Panc1 (cell line): ENCODE data around the gene RIMS1. TPM values are rescaled to one million over a fixed set of nuclear protein-coding genes. Genes with fewer than 3 reads are reported as not detected.

Source experiments
- ATAC-seq: fragments of 200-7000 bp; cut with Tn5 transposase; 2 replicates; pipeline ENCODE4 v1.9.1; 2020; ENCODE audit warnings: mild to moderate bottlenecking, moderate library complexity
- BruUV-seq: library from RNA; stranded (reverse); fragments of 400-500 nt; replicated peaks from 2 replicates; lab custom pipeline; 2021; lab: Mats Ljungman, UMichigan
- CTCF ChIA-PET: fragments of 300-600 bp; sonication (Branson Sonifier 250); formaldehyde crosslinking; loops from one replicate; lab custom pipeline; 2022; ENCODE audit warnings: antibody characterized with exemption; lab: Charles Lee
- POLR2A ChIA-PET: fragments of 300-600 bp; sonication (Branson Sonifier 250); formaldehyde crosslinking; loops from one replicate; lab custom pipeline; 2022; ENCODE audit warnings: antibody characterized with exemption; lab: Charles Lee
- DNase-seq: peaks from one replicate; pipeline ENCODE4 v3.0.0-alpha.2; 2010; ENCODE audit warnings: low read depth, low spot score
- H3K27ac ChIP-seq: 2 replicates; pipeline ENCODE4 v1.5.1; 2011; ENCODE audit warnings: mild to moderate bottlenecking, low read length, inconsistent platforms
- H3K27me3 ChIP-seq: fragments of 200-500 bp; sonication (Bioruptor generic); 2 replicates; pipeline ENCODE4 v1.6.0; 2014; ENCODE audit warnings: low read length, inconsistent platforms; ENCODE audit not compliant: control insufficient read depth, insufficient read depth
- H3K36me3 ChIP-seq: fragments of 200-500 bp; sonication (Bioruptor generic); 2 replicates; pipeline ENCODE4 v1.5.1; 2014; ENCODE audit warnings: inconsistent platforms, mild to moderate bottlenecking, low read length, moderate library complexity; ENCODE audit not compliant: control insufficient read depth, insufficient read depth
- H3K4me1 ChIP-seq: 2 replicates; pipeline ENCODE4 v1.5.1; 2011; ENCODE audit warnings: inconsistent platforms, mild to moderate bottlenecking, low read length, moderate library complexity; ENCODE audit not compliant: control insufficient read depth, insufficient read depth
- H3K4me3 ChIP-seq, 2 experiments: 2 replicates each; pipeline ENCODE4 v1.5.1; 2011 to 2012; ENCODE audit warnings: low read depth in 2 of 2, low read length in 2 of 2, mild to moderate bottlenecking in 2 of 2, inconsistent platforms in 1 of 2, moderate library complexity in 1 of 2
- H3K9me3 ChIP-seq: fragments of 200-500 bp; sonication (Bioruptor generic); 2 replicates; pipeline ENCODE4 v1.5.1; 2014; ENCODE audit warnings: low read depth, mild to moderate bottlenecking, inconsistent platforms, low read length, moderate library complexity; ENCODE audit not compliant: control insufficient read depth, insufficient read depth
- CTCF ChIP-seq: fragments of 450-650 bp; IDR thresholded peaks from 2 replicates; pipeline ENCODE4 v1.5.1; 2017; ENCODE audit warnings: mild to moderate bottlenecking
- POLR2AphosphoS5 ChIP-seq: IDR thresholded peaks from 2 replicates; pipeline ENCODE4 v1.6.1; 2012; ENCODE audit warnings: mild to moderate bottlenecking, low read depth, low read length, moderate library complexity
- SIN3A ChIP-seq: IDR thresholded peaks from 2 replicates; pipeline ENCODE4 v1.6.1; 2012; ENCODE audit warnings: low read depth, mild to moderate bottlenecking, low read length, moderate library complexity, borderline replicate concordance; ENCODE audit not compliant: insufficient read depth
- TCF7L2 ChIP-seq: IDR thresholded peaks from 2 replicates; pipeline ENCODE4 v1.6.1; 2011; ENCODE audit warnings: mild to moderate bottlenecking, low read depth, low read length, inconsistent platforms
- in situ Hi-C: cut with HindIII; loops from 2 replicates; pipeline ENCODE4 v1.10.0; 2016; ENCODE audit warnings: low sequenced_read_pairs, low pct_unique_long_range_greater_than_20kb
- intact Hi-C: fragments of 100-400 bp; cut with micrococcal nuclease; formaldehyde crosslinking; loops from one replicate; pipeline ENCODE4 v1.10.0; 2022; ENCODE audit not compliant: unreplicated experiment
- total RNA-seq: library from RNA; stranded (reverse); gene quantifications from one replicate; pipeline ENCODE4 v1.2.1, GENCODE V29; 2021; ENCODE audit not compliant: unreplicated experiment
- TF ChIP-seq, protein P1 (sequence below), 2 experiments: IDR thresholded peaks; 2 replicates each; pipeline ENCODE4 v1.6.1; 2011 to 2012; ENCODE audit warnings: low read depth in 2 of 2, control low read depth in 1 of 2, low read length in 1 of 2, mild to moderate bottlenecking in 1 of 2, moderate library complexity in 1 of 2; ENCODE audit not compliant: insufficient read depth in 1 of 2

RIMS1 gene
- total RNA-seq, 1 experiment from 2014 or later: 0.18 TPM

DNA sequence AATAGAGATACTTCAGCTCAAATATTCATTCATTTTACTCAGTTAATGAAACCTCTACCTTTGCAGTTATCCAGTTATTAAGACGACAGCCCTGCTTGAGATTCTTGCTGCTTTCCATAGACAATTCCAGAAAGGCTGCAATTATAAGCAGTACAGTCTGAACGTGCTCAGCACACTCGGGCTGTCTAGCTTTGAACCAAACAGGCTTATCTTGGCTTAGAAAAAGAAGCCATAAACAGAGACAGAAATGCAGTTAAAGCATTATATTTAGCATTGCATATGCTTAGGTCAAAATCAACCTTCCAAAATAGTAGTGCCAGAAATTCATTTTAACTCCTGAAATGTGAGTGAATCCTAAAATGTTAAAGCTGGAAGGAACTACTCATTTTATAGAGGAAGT is 531.4 kb downstream of the RIMS1 start:
- Histone ChIP-seq H3K4me3 (no peak overlapping the region), H3K36me3 (no peaks in the 10 kb centered on the region), H3K9me3 (no peaks in the 10 kb centered on the region), H3K27me3 (no peaks in the 10 kb centered on the region), H3K27ac (no peak overlapping the region), H3K4me1 (no peaks in the 10 kb centered on the region)
- no peak for DNase-seq
- ChIA-PET POLR2A (no interaction called here), CTCF (no interaction called here)
- in situ Hi-C loops (no loop called here), intact Hi-C loops (loop anchor here (10.0 kb wide), 1 partner anchor 907 kb away; no protein-coding TSS in a partner anchor)
- no peak for ATAC-seq
- TF ChIP-seq CTCF (no peak), TCF7L2 (no peak), SIN3A (no peak), POLR2AphosphoS5 (no peak)
- TF ChIP-seq, protein P1, sequence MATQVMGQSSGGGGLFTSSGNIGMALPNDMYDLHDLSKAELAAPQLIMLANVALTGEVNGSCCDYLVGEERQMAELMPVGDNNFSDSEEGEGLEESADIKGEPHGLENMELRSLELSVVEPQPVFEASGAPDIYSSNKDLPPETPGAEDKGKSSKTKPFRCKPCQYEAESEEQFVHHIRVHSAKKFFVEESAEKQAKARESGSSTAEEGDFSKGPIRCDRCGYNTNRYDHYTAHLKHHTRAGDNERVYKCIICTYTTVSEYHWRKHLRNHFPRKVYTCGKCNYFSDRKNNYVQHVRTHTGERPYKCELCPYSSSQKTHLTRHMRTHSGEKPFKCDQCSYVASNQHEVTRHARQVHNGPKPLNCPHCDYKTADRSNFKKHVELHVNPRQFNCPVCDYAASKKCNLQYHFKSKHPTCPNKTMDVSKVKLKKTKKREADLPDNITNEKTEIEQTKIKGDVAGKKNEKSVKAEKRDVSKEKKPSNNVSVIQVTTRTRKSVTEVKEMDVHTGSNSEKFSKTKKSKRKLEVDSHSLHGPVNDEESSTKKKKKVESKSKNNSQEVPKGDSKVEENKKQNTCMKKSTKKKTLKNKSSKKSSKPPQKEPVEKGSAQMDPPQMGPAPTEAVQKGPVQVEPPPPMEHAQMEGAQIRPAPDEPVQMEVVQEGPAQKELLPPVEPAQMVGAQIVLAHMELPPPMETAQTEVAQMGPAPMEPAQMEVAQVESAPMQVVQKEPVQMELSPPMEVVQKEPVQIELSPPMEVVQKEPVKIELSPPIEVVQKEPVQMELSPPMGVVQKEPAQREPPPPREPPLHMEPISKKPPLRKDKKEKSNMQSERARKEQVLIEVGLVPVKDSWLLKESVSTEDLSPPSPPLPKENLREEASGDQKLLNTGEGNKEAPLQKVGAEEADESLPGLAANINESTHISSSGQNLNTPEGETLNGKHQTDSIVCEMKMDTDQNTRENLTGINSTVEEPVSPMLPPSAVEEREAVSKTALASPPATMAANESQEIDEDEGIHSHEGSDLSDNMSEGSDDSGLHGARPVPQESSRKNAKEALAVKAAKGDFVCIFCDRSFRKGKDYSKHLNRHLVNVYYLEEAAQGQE (IDR thresholded peaks at IDR 0.05; ENCODE audit: insufficient read depth in 1 of 2, low read depth in 2 of 2, low read length in 1 of 2): no peak
- no TSS peak for BruUV-seq

DNA sequence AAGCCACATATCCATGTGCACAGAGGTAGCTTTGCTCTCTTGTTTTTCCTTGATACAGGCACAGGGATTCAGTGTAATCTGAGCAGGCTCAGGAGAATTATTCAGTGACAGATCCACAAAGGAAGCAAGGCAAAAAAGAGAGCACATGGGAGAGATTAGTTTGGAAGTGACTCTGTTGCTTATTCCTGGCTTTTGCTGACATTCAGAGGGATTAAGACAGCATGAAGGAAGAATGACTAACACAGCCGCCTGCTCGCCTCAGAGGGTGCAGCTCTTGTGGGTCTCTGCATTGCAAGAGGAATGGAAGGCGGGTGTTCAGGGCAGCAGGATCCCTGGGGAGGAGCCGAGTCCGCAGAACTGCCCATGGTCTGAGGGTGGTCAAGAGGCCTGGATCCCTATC is 532.1 kb downstream of the RIMS1 start:
- POLR2A ChIA-PET: no interaction called here
- no peak for ATAC-seq
- TF ChIP-seq, protein P1 (IDR thresholded peaks at IDR 0.05; ENCODE audit: insufficient read depth in 1 of 2, low read depth in 2 of 2, low read length in 1 of 2): no peak
- TF ChIP-seq TCF7L2 (no peak), SIN3A (no peak), POLR2AphosphoS5 (no peak), CTCF (no peak)

More for the DNA sequence above, 532.1 kb downstream of the RIMS1 start:
- no peaks in the 10 kb centered on the region for H3K9me3 ChIP-seq
- H3K27ac ChIP-seq: no peak overlapping the region
- DNase-seq: no peak
- intact Hi-C loops (loop anchor here (10.0 kb wide), 1 partner anchor 906 kb away; no protein-coding TSS in a partner anchor), in situ Hi-C loops (no loop called here)
- no TSS peak for BruUV-seq
- H3K27me3 ChIP-seq: no peaks in the 10 kb centered on the region
- H3K36me3 ChIP-seq: no peaks in the 10 kb centered on the region
- no peak overlapping the region for H3K4me3 ChIP-seq
- no peaks in the 10 kb centered on the region for H3K4me1 ChIP-seq
- CTCF ChIA-PET: no interaction called here
